OCI-LY7 (cell line): ENCODE data around the gene CRYL1.

ENCODE experiments used
- CTCF ChIP-seq: fragments of 200-600 bp; sonication (generic); conservative IDR thresholded peaks from 2 replicates; pipeline ENCODE4 v1.5.1; 2014; ENCODE audit warnings: mild to moderate bottlenecking, antibody characterized with exemption, low read length, moderate library complexity, mixed read lengths
- EZH2phosphoT487 ChIP-seq: fragments of 200-600 bp; sonication (generic); IDR thresholded peaks from 2 replicates; pipeline ENCODE4 v1.6.1; 2018; ENCODE audit warnings: low read depth, borderline replicate concordance, mild to moderate bottlenecking, mixed run types, antibody characterized with exemption, low read length, moderate library complexity, mixed read lengths

GRCh38 chr13:20431080-20431479, 94.6 kb downstream of the CRYL1 start:
- TF ChIP-seq CTCF (no peak), EZH2phosphoT487 (no peak)
